Transverse colon (tissue), 4 donors: ENCODE data around the gene ZBTB45. TPM values are rescaled to one million over a fixed set of nuclear protein-coding genes. Genes with fewer than 3 reads are reported as not detected.

Experiments used
- DNase-seq: peaks from one replicate; pipeline ENCODE4 v3.0.0-alpha.2; 2019
- H3K27ac ChIP-seq, 4 donors: fragments of 200-600 bp; sonication (generic); 2 replicates each; pipeline ENCODE4 v1.5.1; 2016 to 2018; ENCODE audit warnings: inconsistent platforms in 4 of 4
- H3K27me3 ChIP-seq: fragments of 200-600 bp; sonication (generic); 2 replicates; pipeline ENCODE4 v1.5.1; 2017; ENCODE audit warnings: inconsistent platforms
- H3K36me3 ChIP-seq, 4 donors: fragments of 200-600 bp; sonication (generic); 2 replicates each; pipeline ENCODE4 v1.5.1; 2017 to 2019; ENCODE audit warnings: inconsistent platforms in 4 of 4
- H3K4me1 ChIP-seq, 4 donors: fragments of 200-600 bp; sonication (generic); 2 replicates each; pipeline ENCODE4 v1.5.1; 2017 to 2020; ENCODE audit warnings: inconsistent platforms in 4 of 4
- H3K4me3 ChIP-seq, 4 donors: fragments of 200-600 bp; sonication (generic); 1 replicate in 1 of 4; 2 replicates in 3 of 4; pipeline versions ENCODE4 v1.5.1 to v1.6.1; 2017 to 2019; ENCODE audit warnings: inconsistent platforms in 4 of 4
- H3K9me3 ChIP-seq, 2 donors: fragments of 200-600 bp; sonication (generic); 2 replicates each; pipeline ENCODE4 v1.5.1; 2017 to 2019; ENCODE audit warnings: inconsistent platforms in 2 of 2
- CTCF ChIP-seq, 5 experiments: fragments of 200-600 bp in 3 of 5; fragments of 450-650 bp in 2 of 5; sonication (generic) in 3 of 5; IDR thresholded peaks; 1 replicate in 2 of 5; 2 replicates in 3 of 5; pipeline ENCODE4 v1.5.1; 2016 to 2017; ENCODE audit warnings: antibody characterized with exemption in 5 of 5, inconsistent platforms in 3 of 5, mild to moderate bottlenecking in 2 of 5, moderate library complexity in 1 of 5
- EP300 ChIP-seq: sonication (generic); formaldehyde crosslinking; IDR thresholded peaks from one replicate; pipeline ENCODE4 v1.6.1; 2017; ENCODE audit warnings: antibody characterized with exemption, low read depth
- POLR2A ChIP-seq: fragments of 450-650 bp; IDR thresholded peaks from one replicate; pipeline ENCODE4 v1.6.1; 2016; ENCODE audit warnings: antibody characterized with exemption, mild to moderate bottlenecking, moderate library complexity
- POLR2AphosphoS5 ChIP-seq, 3 donors: sonication (generic); formaldehyde crosslinking; IDR thresholded peaks; one replicate each; pipeline ENCODE4 v1.6.1; 2016; ENCODE audit warnings: antibody characterized with exemption in 3 of 3
- WGBS, 2 donors: methylation state at CpG; one replicate each; pipeline ENCODE4 v1.1.5; 2018; ENCODE audit warnings: low coverage in 1 of 2; 5-methylcytosine and 5-hydroxymethylcytosine counted together
- in situ Hi-C, 4 donors: fragments of 200-750 bp; cut with MboI; loops; one replicate each; pipeline versions ENCODE4 v1.15.0 to v1.15.1; 2017; ENCODE audit warnings: low sequenced_read_pairs in 3 of 4, low pct_ligation_motif_present in 1 of 4, low pct_unique_long_range_greater_than_20kb in 1 of 4
- intact Hi-C: fragments of 100-400 bp; cut with DNase I; formaldehyde crosslinking; loops from one replicate; pipeline ENCODE4 v1.15.1; 2023; ENCODE audit warnings: low total_unique reads
- total RNA-seq, 4 donors: library from RNA; depleted of rRNA; stranded (reverse); fragments of >200 nt; gene quantifications; one replicate each; pipeline ENCODE4 v1.1.0, GENCODE V29; 2016

Gene ZBTB45
- total RNA-seq, 4 donors from 2014 or later: 12.8 to 24.7 (median 18.1) TPM

- Histone ChIP-seq H3K27ac (no peak overlapping the region), H3K9me3 (no peaks in the 10 kb centered on the region), H3K4me3 (no peak overlapping the region), H3K4me1 (peaks cover 30 to 36% (median 31%) of the 10 kb centered on the region in 4 donors), H3K27me3 (no peaks in the 10 kb centered on the region), H3K36me3 (peaks cover 0 to 49% (median 20%) of the 10 kb centered on the region in 4 donors)
- in situ Hi-C loops: no loop called here
- WGBS, 2 donors: 76 to 84% methylated on average over 5 to 13 of the region's 13 CpGs
- TF ChIP-seq POLR2A (no peak), EP300 (no peak), CTCF (IDR thresholded peaks at IDR 0.05) (no peak), POLR2AphosphoS5 (IDR thresholded peaks at IDR 0.05) (no peak)
- DNase-seq: no peak
- intact Hi-C loops: no loop called here
These were observed 30.9 kb upstream of the ZBTB45 start for GRCh38 chr19:58550362-58551122.

- Histone ChIP-seq H3K27ac (no peak overlapping the region), H3K4me1 (peaks cover 28 to 37% (median 31%) of the 10 kb centered on the region in 4 donors), H3K27me3 (no peaks in the 10 kb centered on the region), H3K9me3 (no peaks in the 10 kb centered on the region), H3K4me3 (no peak overlapping the region), H3K36me3 (peaks cover 0 to 49% (median 20%) of the 10 kb centered on the region in 4 donors)
- DNase-seq: no peak
- 82 to 88% methylated on average over 3 to 11 of the region's 11 CpGs for WGBS, 2 donors
- in situ Hi-C loops (no loop called here), intact Hi-C loops (no loop called here)
- TF ChIP-seq POLR2AphosphoS5 (IDR thresholded peaks at IDR 0.05) (no peak), EP300 (no peak), CTCF (IDR thresholded peaks at IDR 0.05) (no peak), POLR2A (no peak)
These were observed 30.2 kb upstream of the ZBTB45 start for GRCh38 chr19:58549664-58550361.

- DNase-seq: no peak
- intact Hi-C loops (no loop called here), in situ Hi-C loops (no loop called here)
- Histone ChIP-seq H3K27me3 (no peaks in the 10 kb centered on the region), H3K4me3 (no peak overlapping the region), H3K36me3 (peaks cover 0 to 49% (median 20%) of the 10 kb centered on the region in 4 donors), H3K9me3 (no peaks in the 10 kb centered on the region), H3K27ac (no peak overlapping the region), H3K4me1 (peaks cover 26 to 33% (median 27%) of the 10 kb centered on the region in 4 donors)
- TF ChIP-seq POLR2A (no peak), POLR2AphosphoS5 (IDR thresholded peaks at IDR 0.05) (no peak), CTCF (IDR thresholded peaks at IDR 0.05) (no peak), EP300 (no peak)
- WGBS, 2 donors: 89% methylated on average over 20 of the region's 20 CpGs; no CpG with 5 or more reads in 1 of the 2 donors
These were observed 29.5 kb upstream of the ZBTB45 start for GRCh38 chr19:58548859-58549663.
